ENCODE measurements around the gene KRT83.

- TF ChIP-seq CTCF (conservative IDR thresholded peaks at IDR 0.05; ENCODE audit: low read depth, low read length) (no peak), EZH2 (IDR thresholded peaks at IDR 0.05; ENCODE audit: borderline replicate concordance, low read depth, low read length, poor library complexity, severe bottlenecking) (no peak)
These were observed 50.0 kb downstream of the KRT83 start for GRCh38 chr12:52271158-52271557.

Measured in A673 (cell line).